Liver (tissue), 9 donors: ENCODE measurements around the gene CCDC78. TPM values are rescaled to one million over a fixed set of nuclear protein-coding genes. Genes with fewer than 3 reads are reported as not detected.

ENCODE experiments used
- DNase-seq: peaks from one replicate; pipeline ENCODE4 v3.0.0-alpha.2; 2017; ENCODE audit warnings: low spot score
- H3K27ac ChIP-seq, 2 donors: one replicate each; pipeline ENCODE4 v1.7.0; 2013; ENCODE audit warnings: inconsistent platforms in 2 of 2, low read length in 2 of 2, control low read depth in 1 of 2, low read depth in 1 of 2, mild to moderate bottlenecking in 1 of 2
- H3K27me3 ChIP-seq, 4 donors: one replicate each; pipeline versions ENCODE4 v1.6.1 to v1.7.0; 2013; ENCODE audit warnings: low read length in 3 of 4, inconsistent platforms in 1 of 4, mild to moderate bottlenecking in 1 of 4, moderate library complexity in 1 of 4; ENCODE audit not compliant: control insufficient read depth in 4 of 4, insufficient read depth in 4 of 4
- H3K36me3 ChIP-seq, 4 donors: one replicate each; pipeline versions ENCODE4 v1.6.1 to v1.7.0; 2013; ENCODE audit warnings: low read length in 3 of 4, mild to moderate bottlenecking in 3 of 4, low read depth in 1 of 4, moderate library complexity in 1 of 4; ENCODE audit not compliant: control insufficient read depth in 4 of 4, insufficient read depth in 3 of 4
- H3K4me1 ChIP-seq, 4 donors: one replicate each; pipeline versions ENCODE4 v1.6.1 to v1.7.0; 2013; ENCODE audit warnings: low read length in 3 of 4, mild to moderate bottlenecking in 3 of 4, moderate library complexity in 1 of 4; ENCODE audit not compliant: control insufficient read depth in 4 of 4, insufficient read depth in 4 of 4
- H3K4me3 ChIP-seq, 3 donors: one replicate each; pipeline versions ENCODE4 v1.6.1 to v1.7.0; 2013; ENCODE audit warnings: low read length in 3 of 3, control low read depth in 1 of 3, low read depth in 1 of 3, mild to moderate bottlenecking in 1 of 3
- H3K9ac ChIP-seq, 2 donors: one replicate each; pipeline ENCODE4 v1.7.0; 2013; ENCODE audit warnings: low read length in 2 of 2, mild to moderate bottlenecking in 2 of 2, moderate library complexity in 2 of 2, control low read depth in 1 of 2, low read depth in 1 of 2
- H3K9me3 ChIP-seq, 4 donors: one replicate each; pipeline versions ENCODE4 v1.6.1 to v1.7.0; 2013; ENCODE audit warnings: low read length in 3 of 4; ENCODE audit not compliant: control insufficient read depth in 4 of 4
- FOXA1 ChIP-seq: IDR thresholded peaks from 2 replicates; pipeline ENCODE4 v1.6.1; 2016; ENCODE audit warnings: antibody characterized with exemption
- FOXA2 ChIP-seq: IDR thresholded peaks from 2 replicates; pipeline ENCODE4 v1.6.1; 2016; ENCODE audit warnings: antibody characterized with exemption
- GABPA ChIP-seq, 2 donors: IDR thresholded peaks in 1 of 2; conservative IDR thresholded peaks in 1 of 2; 2 replicates each; pipeline ENCODE4 v1.6.1; 2016; ENCODE audit warnings: antibody characterized with exemption in 2 of 2, mild to moderate bottlenecking in 1 of 2, moderate library complexity in 1 of 2
- HNF4A ChIP-seq, 2 donors: conservative IDR thresholded peaks; 2 replicates each; pipeline ENCODE4 v1.6.1; 2016; ENCODE audit warnings: antibody characterized with exemption in 2 of 2, mild to moderate bottlenecking in 2 of 2
- HNF4G ChIP-seq: IDR thresholded peaks from 2 replicates; pipeline ENCODE4 v1.6.1; 2016; ENCODE audit warnings: antibody characterized with exemption
- JUND ChIP-seq, 2 donors: IDR thresholded peaks; 2 replicates each; pipeline ENCODE4 v1.6.1; 2016; ENCODE audit warnings: antibody characterized with exemption in 2 of 2
- RAD21 ChIP-seq, 2 donors: IDR thresholded peaks; 2 replicates each; pipeline ENCODE4 v1.6.1; 2016; ENCODE audit warnings: antibody characterized with exemption in 2 of 2, mild to moderate bottlenecking in 2 of 2
- RXRA ChIP-seq, 2 donors: IDR thresholded peaks; 2 replicates each; pipeline ENCODE4 v1.6.1; 2017 to 2018; ENCODE audit warnings: antibody characterized with exemption in 2 of 2, mild to moderate bottlenecking in 1 of 2
- YY1 ChIP-seq: IDR thresholded peaks from 2 replicates; pipeline ENCODE4 v1.6.1; 2016; ENCODE audit warnings: antibody characterized with exemption, mild to moderate bottlenecking
- WGBS: extraction: QIAGEN DNeasy Blood & Tissue Kit; methylation state at CpG from one replicate; pipeline ENCODE4 v1.1.7; 2013; 5-methylcytosine and 5-hydroxymethylcytosine counted together
- polyA plus RNA-seq, 2 donors: library from polyadenylated mRNA; stranded (reverse) in 1 of 2; unstranded in 1 of 2; fragments of 200-250 nt in 1 of 2; fragments of >200 nt in 1 of 2; fragmentation: Nextera tagmentation in 1 of 2; extraction: Ambion mirVana in 1 of 2; gene quantifications; one replicate each; pipeline versions ENCODE4 v1.2.1 to v1.2.3, GENCODE V29; 2013 to 2015
- total RNA-seq, 2 donors: library from RNA; depleted of rRNA; stranded (reverse); fragments of >200 nt; gene quantifications; one replicate each; pipeline ENCODE4 v1.2.3, GENCODE V29; 2014
- TF ChIP-seq, protein P1 (sequence below): IDR thresholded peaks from 2 replicates; pipeline ENCODE4 v1.6.1; 2016; ENCODE audit warnings: antibody characterized with exemption
- TF ChIP-seq, protein P2 (sequence below): IDR thresholded peaks from 2 replicates; pipeline ENCODE4 v1.6.1; 2016; ENCODE audit warnings: antibody characterized with exemption
- TF ChIP-seq, protein P3 (sequence below): IDR thresholded peaks from 2 replicates; pipeline ENCODE4 v1.6.1; 2016; ENCODE audit warnings: antibody characterized with exemption
- donor health status: healthy.
- donor health status: healthy.
- donor health status: healthy.
- donor health status: healthy.
- donor health status: healthy.

CCDC78 gene
- total and polyA plus RNA-seq, 4 donors: 0.05 to 0.28 (median 0.08) TPM; not detected in 1

DNA sequence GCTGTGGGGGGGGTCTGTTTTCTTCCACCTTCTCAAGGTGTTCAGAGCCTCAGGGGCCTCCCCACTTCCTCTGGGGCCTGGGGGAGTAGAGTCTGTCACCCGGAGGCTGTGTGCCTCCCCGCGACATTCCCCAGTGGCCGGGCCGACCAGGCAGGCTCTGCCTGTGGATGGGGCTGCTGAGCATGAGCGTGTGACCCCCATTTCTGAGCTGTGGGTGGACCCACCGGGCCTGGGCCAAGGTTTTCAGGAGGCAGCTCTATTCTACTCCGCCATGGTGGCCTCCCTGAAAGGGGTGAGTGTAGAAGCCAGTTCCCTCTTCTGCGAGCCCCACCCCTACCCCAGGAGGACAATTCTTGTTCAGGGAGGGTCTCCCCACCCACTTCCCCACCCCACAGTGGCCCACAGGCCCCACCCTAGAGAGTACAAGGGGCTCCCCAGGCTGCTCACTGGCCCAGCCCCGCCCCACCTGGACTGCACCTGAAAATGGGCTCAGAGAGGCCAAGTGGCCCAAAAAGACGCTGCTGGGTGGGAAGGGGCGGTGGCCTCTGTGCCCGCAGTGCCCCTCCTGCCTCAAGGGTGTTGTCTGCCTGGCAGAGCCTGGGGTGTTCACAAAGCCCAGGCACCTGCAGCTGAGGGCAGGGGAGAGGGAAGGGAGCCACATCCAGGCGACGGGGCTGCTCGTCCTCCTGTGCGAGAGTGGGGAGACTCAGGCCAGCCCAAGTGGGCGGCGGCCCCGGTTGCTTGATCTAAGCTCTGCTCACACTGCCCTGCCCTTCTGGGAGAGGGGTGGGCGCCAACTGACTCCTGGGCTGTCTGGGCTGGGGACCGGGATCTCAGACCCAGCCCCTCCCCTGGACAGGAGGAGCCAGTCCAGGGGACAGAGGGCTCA, 35.6 kb upstream of the CCDC78 start:
- H3K27ac ChIP-seq: no peak overlapping the region
- no peaks in the 10 kb centered on the region for H3K9me3 ChIP-seq
- no peak overlapping the region for H3K4me3 ChIP-seq
- no peak for DNase-seq
- WGBS: 67% methylated on average over 22 of the region's 22 CpGs
- no peak overlapping the region for H3K9ac ChIP-seq
- no peaks in the 10 kb centered on the region for H3K36me3 ChIP-seq
- TF ChIP-seq, protein P1, sequence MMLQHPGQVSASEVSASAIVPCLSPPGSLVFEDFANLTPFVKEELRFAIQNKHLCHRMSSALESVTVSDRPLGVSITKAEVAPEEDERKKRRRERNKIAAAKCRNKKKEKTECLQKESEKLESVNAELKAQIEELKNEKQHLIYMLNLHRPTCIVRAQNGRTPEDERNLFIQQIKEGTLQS: no peak
- TF ChIP-seq HNF4A (conservative IDR thresholded peaks at IDR 0.05): no peak
- TF ChIP-seq GABPA (IDR thresholded peaks at IDR 0.05 in 1 of 2, conservative IDR thresholded peaks at IDR 0.05 in 1 of 2): no peak
- TF ChIP-seq FOXA2: no peak
- no peak for TF ChIP-seq JUND (IDR thresholded peaks at IDR 0.05)
- no peak for TF ChIP-seq YY1
- H3K27me3 ChIP-seq: no peaks in the 10 kb centered on the region
- H3K4me1 ChIP-seq: peaks cover 0 to 1% (median 0%) of the 10 kb centered on the region in 4 donors

DNA sequence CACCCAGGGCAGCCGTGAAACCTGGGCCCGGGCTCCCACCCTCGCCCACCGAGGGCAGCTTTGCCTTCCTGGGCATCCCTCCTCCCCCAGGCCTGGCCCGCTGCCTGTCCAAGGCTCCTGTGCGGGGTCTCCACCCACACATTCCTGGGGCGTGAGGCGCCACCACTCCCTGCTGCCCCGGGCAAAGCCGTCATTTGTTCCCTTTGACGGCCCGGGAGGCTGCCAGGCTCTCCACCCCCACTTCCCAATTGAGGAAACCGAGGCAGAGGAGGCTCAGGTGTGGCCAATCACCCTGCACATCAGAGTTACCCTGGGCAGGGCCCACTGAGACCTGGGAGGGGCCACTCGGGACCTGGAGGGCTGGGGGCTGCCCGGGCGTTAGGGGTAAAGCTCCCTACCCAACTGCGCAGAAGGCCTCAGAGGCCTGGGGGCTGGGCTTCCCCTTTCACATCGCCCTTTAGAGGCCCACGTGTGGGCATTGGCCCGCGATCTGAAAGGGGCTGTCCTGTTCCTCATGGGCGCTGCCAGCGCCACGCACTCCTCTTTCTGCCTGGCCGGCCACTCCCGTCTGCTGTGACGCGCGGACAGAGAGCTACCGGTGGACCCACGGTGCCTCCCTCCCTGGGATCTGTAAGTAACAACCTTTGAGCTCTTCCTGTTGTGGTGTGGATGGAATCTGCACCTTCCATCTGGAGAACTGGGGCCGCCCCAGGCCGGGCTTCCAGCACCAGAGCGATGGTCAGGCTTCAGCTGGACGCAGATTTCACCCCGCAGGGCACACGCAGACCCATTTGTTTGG, 34.5 kb upstream of the CCDC78 start, which contains the start of gene MSLN:
Gene MSLN, plus strand, starts transcription at position 190 of the 799 bp plus-strand sequence. CDS start 1,947 bp downstream, outside the sequence.
- Histone ChIP-seq H3K4me3 (no peak within 1 kb of the TSS), H3K9ac (no peak within 1 kb of the TSS), H3K27ac (no peak within 1 kb of the TSS), H3K9me3 (peaks cover 0 to 5% (median 0%) of the 10 kb centered on the region in 4 donors), H3K36me3 (no peaks in the 10 kb centered on the region), H3K4me1 (peaks cover 0 to 1% (median 0%) of the 10 kb centered on the region in 4 donors), H3K27me3 (no peaks in the 10 kb centered on the region)
- WGBS: 72% methylated on average over 37 of the region's 37 CpGs
- TF ChIP-seq, protein P2, sequence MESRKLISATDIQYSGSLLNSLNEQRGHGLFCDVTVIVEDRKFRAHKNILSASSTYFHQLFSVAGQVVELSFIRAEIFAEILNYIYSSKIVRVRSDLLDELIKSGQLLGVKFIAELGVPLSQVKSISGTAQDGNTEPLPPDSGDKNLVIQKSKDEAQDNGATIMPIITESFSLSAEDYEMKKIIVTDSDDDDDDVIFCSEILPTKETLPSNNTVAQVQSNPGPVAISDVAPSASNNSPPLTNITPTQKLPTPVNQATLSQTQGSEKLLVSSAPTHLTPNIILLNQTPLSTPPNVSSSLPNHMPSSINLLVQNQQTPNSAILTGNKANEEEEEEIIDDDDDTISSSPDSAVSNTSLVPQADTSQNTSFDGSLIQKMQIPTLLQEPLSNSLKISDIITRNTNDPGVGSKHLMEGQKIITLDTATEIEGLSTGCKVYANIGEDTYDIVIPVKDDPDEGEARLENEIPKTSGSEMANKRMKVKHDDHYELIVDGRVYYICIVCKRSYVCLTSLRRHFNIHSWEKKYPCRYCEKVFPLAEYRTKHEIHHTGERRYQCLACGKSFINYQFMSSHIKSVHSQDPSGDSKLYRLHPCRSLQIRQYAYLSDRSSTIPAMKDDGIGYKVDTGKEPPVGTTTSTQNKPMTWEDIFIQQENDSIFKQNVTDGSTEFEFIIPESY: no peak
- DNase-seq: no peak

DNA sequence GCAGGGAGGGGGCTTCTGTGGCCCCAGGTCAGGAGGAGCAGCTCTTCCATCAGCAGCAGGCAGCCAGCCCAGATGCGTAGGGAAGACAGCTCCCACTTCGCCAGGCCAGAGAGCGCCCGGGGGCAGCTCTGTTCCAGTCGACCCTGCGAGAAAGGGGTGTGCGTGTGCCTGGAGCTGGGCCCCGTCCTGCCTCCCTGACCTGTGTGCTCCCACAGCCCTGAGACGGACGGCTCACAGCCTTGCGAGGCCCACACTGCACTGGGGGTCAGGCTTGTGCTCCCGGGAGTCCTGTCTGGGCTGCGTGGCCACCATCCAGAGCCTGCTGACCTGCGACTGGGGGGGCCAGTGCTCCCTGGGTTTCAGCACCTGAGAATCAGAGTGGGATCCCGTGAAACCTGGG, 33.8 kb upstream of the CCDC78 start:
- H3K27me3 ChIP-seq: no peaks in the 10 kb centered on the region
- H3K9me3 ChIP-seq: peaks cover 0 to 5% (median 0%) of the 10 kb centered on the region in 4 donors
- H3K27ac ChIP-seq: no peak overlapping the region
- no peaks in the 10 kb centered on the region for H3K36me3 ChIP-seq
- H3K4me3 ChIP-seq: no peak overlapping the region
- WGBS: 76% methylated on average over 15 of the region's 15 CpGs
- H3K9ac ChIP-seq: no peak overlapping the region
- peaks cover 0 to 1% (median 0%) of the 10 kb centered on the region in 4 donors for H3K4me1 ChIP-seq
- TF ChIP-seq HNF4A (conservative IDR thresholded peaks at IDR 0.05) (no peak), FOXA2 (no peak), JUND (IDR thresholded peaks at IDR 0.05) (no peak), FOXA1 (no peak), HNF4G (no peak), RAD21 (IDR thresholded peaks at IDR 0.05) (no peak), YY1 (no peak), RXRA (IDR thresholded peaks at IDR 0.05) (no peak)
- TF ChIP-seq, protein P3, sequence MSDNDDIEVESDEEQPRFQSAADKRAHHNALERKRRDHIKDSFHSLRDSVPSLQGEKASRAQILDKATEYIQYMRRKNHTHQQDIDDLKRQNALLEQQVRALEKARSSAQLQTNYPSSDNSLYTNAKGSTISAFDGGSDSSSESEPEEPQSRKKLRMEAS: no peak
- TF ChIP-seq, protein P1: no peak
- no peak for DNase-seq
